CD4-positive, alpha-beta T cell (primary cell): Measurements from ENCODE around the gene CMKLR1. TPM values are rescaled to one million over a fixed set of nuclear protein-coding genes. Genes with fewer than 3 reads are reported as not detected.

Experiments used
- ATAC-seq: fragments of 200-7000 bp; cut with Tn5 transposase; one replicate; pipeline ENCODE4 v1.10.0; 2022; ENCODE audit warnings: mild to moderate bottlenecking; ENCODE audit not compliant: poor library complexity
- CTCF ChIA-PET: fragments of 350-600 bp; sonication (Branson Sonifier 250); formaldehyde crosslinking; loops from one replicate; lab custom pipeline; 2021; ENCODE audit warnings: antibody characterized with exemption, inconsistent platforms; lab: Charles Lee
- POLR2A ChIA-PET: fragments of 350-600 bp; sonication (Branson Sonifier 250); formaldehyde crosslinking; loops from one replicate; lab custom pipeline; 2021; ENCODE audit warnings: antibody characterized with exemption, inconsistent platforms; lab: Charles Lee
- DNase-seq, 14 experiments: peaks; one replicate each; pipeline ENCODE4 v3.0.0-alpha.2; 2013 to 2020; ENCODE audit warnings: mixed read lengths in 2 of 14
- H3K27ac ChIP-seq, 2 donors: one replicate each; pipeline versions ENCODE4 v1.5.1 to v1.7.0; 2013; ENCODE audit warnings: low read length in 2 of 2, low read depth in 1 of 2, mild to moderate bottlenecking in 1 of 2
- H3K27me3 ChIP-seq, 2 experiments: 1 replicate in 1 of 2; 2 replicates in 1 of 2; pipeline versions ENCODE4 v1.6.1 to v1.7.0; 2013; ENCODE audit warnings: low read length in 2 of 2, control low read depth in 1 of 2, mild to moderate bottlenecking in 1 of 2, moderate library complexity in 1 of 2; ENCODE audit not compliant: insufficient read depth in 2 of 2, control insufficient read depth in 1 of 2
- H3K36me3 ChIP-seq: one replicate; pipeline ENCODE4 v1.6.1; 2013; ENCODE audit warnings: low read length, control low read depth; ENCODE audit not compliant: insufficient read depth
- H3K4me1 ChIP-seq: one replicate; pipeline ENCODE4 v1.6.1; 2013; ENCODE audit warnings: low read length, control low read depth; ENCODE audit not compliant: insufficient read depth
- H3K4me3 ChIP-seq: one replicate; pipeline ENCODE4 v1.5.1; 2013; ENCODE audit warnings: mild to moderate bottlenecking, low read length, moderate library complexity
- H3K9me3 ChIP-seq, 2 experiments: 1 replicate in 1 of 2; 2 replicates in 1 of 2; pipeline versions ENCODE4 v1.6.1 to v1.7.0; 2013; ENCODE audit warnings: low read length in 2 of 2, mild to moderate bottlenecking in 2 of 2, control low read depth in 1 of 2, moderate library complexity in 1 of 2; ENCODE audit not compliant: control insufficient read depth in 1 of 2, insufficient read depth in 1 of 2
- H3K27ac Mint-ChIP-seq: one replicate; pipeline ENCODE4 v1.8.0; 2020; ENCODE audit warnings: mixed read lengths
- H3K27me3 Mint-ChIP-seq: one replicate; pipeline ENCODE4 v1.8.0; 2021; ENCODE audit warnings: mixed read lengths
- H3K36me3 Mint-ChIP-seq: one replicate; pipeline ENCODE4 v1.8.0; 2021; ENCODE audit warnings: low read depth, mixed read lengths
- H3K4me1 Mint-ChIP-seq: one replicate; pipeline ENCODE4 v1.8.0; 2021; ENCODE audit warnings: low read depth, mixed read lengths
- H3K4me3 Mint-ChIP-seq: one replicate; pipeline ENCODE4 v1.8.0; 2020; ENCODE audit warnings: mild to moderate bottlenecking, mixed read lengths
- H3K9me3 Mint-ChIP-seq: one replicate; pipeline ENCODE4 v1.8.0; 2020; ENCODE audit warnings: mixed read lengths
- CTCF ChIP-seq: fragments of 200-600 bp; IDR thresholded peaks from one replicate; pipeline ENCODE4 v1.8.0; 2022; ENCODE audit warnings: antibody characterized with exemption, mild to moderate bottlenecking
- intact Hi-C, 2 experiments: fragments of 100-400 bp; cut with DNase I in 1 of 2; cut with micrococcal nuclease in 1 of 2; formaldehyde crosslinking; loops; one replicate each; pipeline versions ENCODE4 v1.15.1 to v1.9.0; 2023 to 2025; cut with DNase I, micrococcal nuclease
- total RNA-seq, 174 experiments: library from RNA in 2 of 174; stranded (reverse) in 2 of 174; gene quantifications; one replicate each; pipeline ENCODE4 v1.2.3 and lab custom pipeline; 2021 to 2026

The CMKLR1 gene
- total RNA-seq, 2 experiments from 2014 or later = not detected

- Mint-ChIP-seq H3K9me3 (peaks cover 13% of the 10 kb centered on the region), H3K27me3 (peaks cover 6% of the 10 kb centered on the region), H3K4me1 (no peaks in the 10 kb centered on the region), H3K4me3 (no peak overlapping the region), H3K36me3 (no peaks in the 10 kb centered on the region), H3K27ac (no peak overlapping the region)
- Histone ChIP-seq H3K27ac (no peak overlapping the region), H3K27me3 (peaks cover 0 to 4% of the 10 kb centered on the region in 2 experiments), H3K4me1 (no peaks in the 10 kb centered on the region), H3K4me3 (no peak overlapping the region), H3K36me3 (no peaks in the 10 kb centered on the region), H3K9me3 (peaks cover 3 to 21% of the 10 kb centered on the region in 2 experiments)
- ChIA-PET CTCF (no interaction called here), POLR2A (no interaction called here)
- DNase-seq (no peak), ATAC-seq (no peak)
- intact Hi-C loops = no loop called here
- TF ChIP-seq CTCF = no peak
These were observed 79.1 kb downstream of the CMKLR1 start for GRCh38 chr12:108260039-108260438.

GRCh38 chr12:108257610-108258106 lies 81.5 kb downstream of the CMKLR1 start:
- peaks cover 8% of the 10 kb centered on the region for H3K27me3 Mint-ChIP-seq
- CTCF ChIA-PET = no interaction called here

GRCh38 chr12:108257004-108257403 lies 82.1 kb downstream of the CMKLR1 start:
- CTCF ChIA-PET = interaction anchor here (0.6 kb wide), 1 partner anchor 8 kb away, joined by 4 read pairs; no protein-coding TSS in a partner anchor
- POLR2A ChIA-PET = no interaction called here

More at GRCh38 chr12:108257610-108258106, 81.5 kb downstream of the CMKLR1 start:
- POLR2A ChIA-PET = no interaction called here
- no peaks in the 10 kb centered on the region for H3K4me1 ChIP-seq
- peaks cover 0 to 21% of the 10 kb centered on the region in 2 experiments for H3K9me3 ChIP-seq
- ATAC-seq (no peak), DNase-seq (no peak)
- H3K36me3 ChIP-seq = no peaks in the 10 kb centered on the region
- no peak overlapping the region for H3K4me3 ChIP-seq
- intact Hi-C loops = no loop called here
- Mint-ChIP-seq H3K4me3 (no peak overlapping the region), H3K27ac (no peak overlapping the region), H3K36me3 (no peaks in the 10 kb centered on the region), H3K9me3 (peaks cover 10% of the 10 kb centered on the region), H3K4me1 (no peaks in the 10 kb centered on the region)
- no peak overlapping the region for H3K27ac ChIP-seq
- peaks cover 0 to 6% of the 10 kb centered on the region in 2 experiments for H3K27me3 ChIP-seq
- no peak for TF ChIP-seq CTCF

More at GRCh38 chr12:108257004-108257403, 82.1 kb downstream of the CMKLR1 start:
- ATAC-seq (no peak), DNase-seq (no peak)
- Histone ChIP-seq H3K4me3 (no peak overlapping the region), H3K9me3 (peaks cover 0 to 21% of the 10 kb centered on the region in 2 experiments), H3K27me3 (peaks cover 0 to 6% of the 10 kb centered on the region in 2 experiments), H3K27ac (no peak overlapping the region), H3K36me3 (no peaks in the 10 kb centered on the region), H3K4me1 (no peaks in the 10 kb centered on the region)
- no peak overlapping the region for H3K27ac Mint-ChIP-seq
- no peak overlapping the region for H3K4me3 Mint-ChIP-seq
- no peaks in the 10 kb centered on the region for H3K36me3 Mint-ChIP-seq
- H3K27me3 Mint-ChIP-seq = peaks cover 14% of the 10 kb centered on the region
- no peaks in the 10 kb centered on the region for H3K4me1 Mint-ChIP-seq
- H3K9me3 Mint-ChIP-seq = peaks cover 10% of the 10 kb centered on the region
- intact Hi-C loops = no loop called here
- no peak for TF ChIP-seq CTCF
